NCI-H2227 treated with DMSO at 0.1 percent for 48 hours (cell line): Measurements from ENCODE around the gene FBXO47.

Source experiments
- DNase-seq: peaks from one replicate; lab custom pipeline; 2025; lab: John Stamatoyannopoulos, UW

The FBXO47 gene

DNA sequence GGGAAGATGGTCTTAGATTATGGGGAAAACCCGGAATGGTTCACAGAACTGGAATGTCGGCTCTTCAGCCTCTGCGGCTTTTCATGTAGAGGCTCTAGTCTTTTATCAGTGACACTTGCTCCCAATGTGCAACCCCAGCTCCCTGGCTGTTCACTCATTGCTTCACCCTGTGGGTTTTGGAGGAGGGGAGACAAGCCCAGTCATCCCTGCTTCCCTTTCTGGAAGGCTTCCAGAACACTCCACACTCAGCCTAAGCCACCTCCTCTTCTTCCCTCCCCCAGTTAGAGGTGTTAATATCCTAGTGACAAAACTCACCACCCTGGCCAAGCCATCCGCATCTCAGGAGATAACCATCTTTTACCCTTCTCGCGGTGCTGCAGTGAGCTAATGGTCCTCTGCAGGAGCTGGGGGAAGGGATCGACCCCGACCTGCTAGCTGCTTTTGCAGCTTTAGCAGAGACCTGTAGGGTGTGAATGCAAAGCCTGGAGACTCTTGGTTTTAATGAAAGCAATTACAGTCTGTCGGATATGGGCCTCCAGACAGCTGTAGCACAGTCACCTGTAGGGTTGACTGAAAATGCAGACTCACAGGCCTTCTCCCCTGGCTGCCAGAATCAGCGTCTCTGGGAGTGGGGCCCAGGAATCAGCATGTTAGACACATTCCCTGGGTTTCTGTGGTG lies 66.1 kb downstream of the FBXO47 start:
- peak; percentile 58 for DNase-seq

DNA sequence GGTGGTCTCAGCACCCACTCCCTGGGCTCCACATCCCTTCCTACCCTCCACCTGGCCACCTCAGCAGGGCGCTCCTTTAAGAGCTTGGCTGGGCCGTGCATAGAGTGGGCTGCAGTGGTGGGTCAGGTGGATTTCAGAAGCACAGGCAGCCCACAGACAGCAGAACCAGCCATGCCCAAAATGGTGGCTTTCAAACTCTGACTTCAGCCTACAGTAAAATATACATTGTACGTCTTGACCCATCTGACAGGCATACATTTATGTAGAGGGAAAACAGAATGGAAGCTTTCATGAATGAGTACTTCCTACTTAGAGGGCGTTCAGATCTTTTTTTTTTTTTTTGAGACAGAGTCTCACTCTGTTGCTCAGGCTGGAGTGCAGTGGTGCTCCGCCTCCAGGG lies 67.8 kb downstream of the FBXO47 start:
- no peak for DNase-seq

DNA sequence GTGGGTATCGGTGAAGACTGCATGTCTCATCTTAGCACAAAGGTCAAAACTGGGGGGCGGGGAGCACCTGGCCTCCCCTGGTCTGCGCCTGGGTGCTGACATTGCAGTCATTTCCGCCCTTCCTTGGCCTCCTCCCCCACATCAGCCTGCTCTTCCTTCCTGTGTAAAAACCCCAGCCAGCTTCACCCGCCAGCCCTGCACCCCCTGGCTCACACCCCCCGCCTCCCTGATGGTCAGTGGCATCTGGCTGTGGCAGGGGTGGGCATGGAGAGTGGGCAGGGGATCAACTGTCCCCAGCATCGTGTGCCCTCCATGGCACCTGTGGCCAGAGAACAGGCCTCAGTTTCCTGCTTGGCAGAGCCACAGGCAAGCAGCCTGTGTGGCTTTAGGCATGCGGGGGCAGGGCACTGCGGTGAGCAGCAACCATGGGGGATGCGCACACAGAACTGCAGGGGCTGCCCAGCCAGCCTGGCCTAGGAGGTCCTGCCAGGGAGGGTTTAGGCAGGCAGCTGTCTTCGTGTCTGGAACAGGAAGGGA lies 68.3 kb downstream of the FBXO47 start:
- DNase-seq = no peak

DNA sequence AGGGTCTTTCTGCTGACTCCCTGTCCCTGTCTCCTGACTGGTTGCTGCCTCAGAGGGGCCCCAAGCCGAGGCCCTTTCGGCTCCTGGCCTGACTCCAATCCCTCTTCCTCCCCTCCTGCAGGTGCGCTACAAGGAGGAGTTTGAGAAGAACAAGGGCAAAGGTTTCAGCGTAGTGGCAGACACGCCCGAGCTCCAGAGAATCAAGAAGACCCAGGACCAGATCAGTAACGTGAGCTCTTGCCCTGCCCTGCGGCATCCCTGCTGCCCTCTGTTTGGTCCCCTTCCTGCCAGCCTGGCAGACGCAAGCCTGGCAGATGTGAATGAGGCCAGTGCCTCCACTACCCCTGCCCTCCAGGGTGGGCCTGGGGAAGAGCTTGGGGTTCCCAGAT lies 68.9 kb downstream of the FBXO47 start:
- no peak for DNase-seq

DNA sequence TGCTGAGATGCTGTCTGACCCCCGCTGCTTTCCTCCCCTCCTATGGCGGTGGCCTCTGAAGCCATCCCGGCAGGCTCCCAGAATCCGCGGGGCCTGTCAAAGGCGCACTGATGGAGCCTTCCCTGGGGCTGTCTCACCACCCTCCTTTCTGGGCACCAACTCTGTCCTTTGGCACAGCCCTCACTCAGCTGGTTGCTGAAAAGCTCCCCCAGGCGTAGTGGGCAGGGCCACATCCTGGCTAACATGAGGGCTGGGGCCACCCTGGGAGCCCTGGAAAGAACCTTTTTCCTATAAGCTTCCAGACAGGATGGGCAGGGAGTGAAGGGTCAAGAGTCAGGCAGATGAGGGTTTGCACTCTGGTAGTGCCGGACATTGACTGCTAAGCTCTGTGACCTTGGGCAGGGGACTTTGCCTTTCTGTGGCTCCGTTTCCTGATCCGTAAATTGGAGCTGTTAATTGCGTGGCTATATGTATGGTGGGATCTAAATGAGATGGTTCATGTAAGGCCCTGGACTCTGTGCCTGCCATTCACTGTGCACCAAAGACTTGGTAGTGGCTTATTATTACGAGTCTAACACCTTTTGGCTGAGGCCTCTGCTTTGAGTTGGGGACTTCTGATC lies 69.4 kb downstream of the FBXO47 start:
- no peak for DNase-seq

DNA sequence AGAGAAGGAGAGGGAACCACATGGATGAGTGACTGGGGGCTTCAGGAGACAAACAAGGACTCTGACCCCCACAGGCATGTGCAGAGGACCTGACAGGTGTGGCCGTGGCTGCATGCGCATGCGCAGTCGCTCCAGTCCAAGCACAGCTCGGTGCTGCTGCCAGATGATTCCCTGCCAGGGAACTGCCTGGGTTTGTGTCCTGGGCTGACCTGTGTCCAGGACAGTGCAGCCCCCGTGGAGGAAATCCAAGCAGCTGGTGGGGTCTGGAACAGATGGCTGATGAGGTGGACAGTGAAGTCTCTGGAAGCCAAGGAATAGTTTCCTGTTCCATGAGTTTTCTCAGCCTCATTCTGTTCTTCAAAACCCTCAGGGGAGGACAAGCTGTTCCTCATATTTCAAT lies 70.0 kb downstream of the FBXO47 start:
- DNase-seq = no peak

DNA sequence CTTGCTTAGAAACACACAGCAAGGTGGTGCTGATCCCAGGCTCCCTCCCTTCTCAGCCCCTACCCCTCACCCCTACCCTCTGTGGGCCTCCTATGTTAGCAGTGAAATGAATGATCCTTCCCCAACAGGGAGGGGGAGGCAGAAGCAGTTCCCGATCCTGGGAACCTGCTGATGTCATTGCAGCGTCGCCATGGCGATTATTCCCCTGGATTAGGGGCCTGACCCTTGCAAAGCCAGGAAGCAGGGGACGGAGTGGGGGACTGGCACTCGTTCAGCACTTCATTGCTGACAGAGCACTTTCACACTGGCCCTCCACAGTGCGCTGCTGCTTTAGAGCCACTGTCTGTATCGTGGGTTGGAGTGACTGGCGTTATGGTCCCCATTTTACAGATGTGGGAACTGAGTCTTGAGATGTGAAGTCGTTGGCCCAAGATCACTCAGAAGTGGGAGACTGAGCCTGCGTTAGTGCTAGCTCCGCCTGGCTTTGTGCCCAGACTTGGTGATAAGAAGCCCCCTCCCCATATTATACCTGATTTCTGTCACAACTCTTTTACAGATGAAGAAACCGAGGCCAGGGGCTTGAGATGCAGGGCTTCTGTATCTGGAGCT lies 70.8 kb downstream of the FBXO47 start:
- no peak for DNase-seq

DNA sequence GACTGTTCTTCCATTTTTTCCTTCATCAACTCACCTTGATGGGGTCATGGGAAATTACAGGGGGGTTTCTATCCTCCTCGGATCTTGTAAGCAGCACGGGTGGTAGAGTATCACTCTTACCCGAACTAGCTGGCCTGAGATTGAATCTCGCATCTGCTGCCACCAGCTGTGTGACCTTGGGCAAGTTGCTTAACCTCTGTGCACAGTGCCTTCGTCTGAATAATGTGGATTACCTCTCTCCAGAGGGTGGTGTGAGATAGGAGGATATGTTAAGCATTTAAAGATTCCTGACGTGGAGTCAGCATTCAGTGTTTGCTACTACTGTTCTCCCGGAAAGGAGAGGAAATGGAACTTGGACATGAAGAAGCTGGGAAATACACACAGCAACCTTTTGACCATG lies 72.9 kb downstream of the FBXO47 start:
- DNase-seq = no peak

DNA sequence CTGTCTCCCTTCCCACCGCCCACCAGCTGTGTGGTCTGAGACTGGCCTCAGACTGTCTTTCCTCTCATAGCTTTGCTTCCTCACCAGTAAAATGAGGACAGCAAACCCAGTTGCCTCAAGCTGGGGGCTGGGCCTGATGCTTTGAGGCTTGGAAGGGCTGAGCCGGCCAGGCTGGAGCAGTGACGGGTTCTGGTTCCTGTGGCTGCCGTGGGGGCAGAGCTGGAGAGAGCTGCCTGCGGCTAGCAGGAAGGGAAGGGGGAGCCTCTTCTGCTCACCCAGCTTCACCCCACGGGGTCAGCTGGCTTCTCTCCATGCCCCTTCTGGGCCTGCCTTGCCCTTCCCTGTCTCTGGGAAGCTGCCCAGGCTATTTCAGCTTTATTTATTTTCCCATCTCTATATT lies 73.6 kb downstream of the FBXO47 start:
- no peak for DNase-seq

DNA sequence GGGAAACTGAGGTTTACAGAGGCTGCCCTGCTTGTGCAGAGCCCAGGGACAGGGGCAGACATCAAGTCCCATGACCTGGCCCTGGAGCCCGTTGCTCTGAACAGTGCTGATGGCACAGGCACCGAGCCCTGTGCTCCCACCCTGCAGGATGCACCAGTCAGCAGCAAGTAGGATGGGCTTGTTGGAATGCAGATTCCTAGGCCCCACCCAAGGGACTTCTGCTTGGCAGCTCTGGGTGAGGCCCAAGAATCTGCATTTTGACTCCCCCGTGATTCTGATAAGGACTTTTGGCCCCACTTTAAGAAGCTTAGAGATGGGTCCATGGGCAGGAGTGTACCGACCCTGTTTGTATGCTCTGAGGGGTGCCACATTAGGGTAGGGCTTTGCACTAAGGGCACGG lies 74.1 kb downstream of the FBXO47 start:
- no peak for DNase-seq

DNA sequence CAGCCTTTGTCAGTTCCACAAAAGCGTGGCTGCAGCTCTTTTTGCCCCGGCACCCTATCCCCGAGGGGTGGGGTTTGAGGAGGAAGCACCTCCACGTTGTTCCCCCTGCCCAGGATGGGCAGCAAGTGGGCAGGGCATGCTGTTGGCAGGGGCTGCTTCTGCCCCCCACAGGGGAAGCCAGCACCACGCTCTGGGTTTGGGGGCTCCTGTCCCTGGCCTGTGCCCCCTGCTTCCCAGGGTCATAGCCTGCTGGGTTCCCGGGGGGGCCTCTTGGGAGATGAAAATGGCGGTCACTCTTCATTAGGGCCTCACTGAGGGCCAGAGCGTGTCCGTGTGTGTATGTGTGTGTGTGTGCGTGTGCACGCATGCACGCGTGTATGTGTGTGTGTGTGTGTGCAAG lies 74.6 kb downstream of the FBXO47 start:
- no peak for DNase-seq

DNA sequence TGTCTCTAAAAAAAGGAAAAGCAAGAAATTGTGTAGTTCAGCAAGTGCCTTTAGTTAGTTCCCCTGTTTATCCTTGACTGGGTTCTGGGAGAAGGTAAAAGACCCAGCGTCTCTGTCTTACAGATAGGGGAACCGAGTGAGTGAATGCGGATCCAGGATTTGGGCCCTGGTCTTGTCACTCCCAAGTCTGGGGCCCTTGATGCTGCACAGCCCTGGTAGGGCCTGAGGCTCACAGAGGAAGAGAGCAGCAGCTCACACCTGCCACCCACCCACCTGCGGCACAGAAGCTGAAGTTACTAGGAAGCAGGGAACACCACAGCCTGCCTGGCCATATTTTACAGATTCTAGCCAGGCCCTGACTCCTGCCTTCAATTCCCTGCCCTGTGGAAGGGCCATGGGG lies 75.1 kb downstream of the FBXO47 start:
- no peak for DNase-seq

DNA sequence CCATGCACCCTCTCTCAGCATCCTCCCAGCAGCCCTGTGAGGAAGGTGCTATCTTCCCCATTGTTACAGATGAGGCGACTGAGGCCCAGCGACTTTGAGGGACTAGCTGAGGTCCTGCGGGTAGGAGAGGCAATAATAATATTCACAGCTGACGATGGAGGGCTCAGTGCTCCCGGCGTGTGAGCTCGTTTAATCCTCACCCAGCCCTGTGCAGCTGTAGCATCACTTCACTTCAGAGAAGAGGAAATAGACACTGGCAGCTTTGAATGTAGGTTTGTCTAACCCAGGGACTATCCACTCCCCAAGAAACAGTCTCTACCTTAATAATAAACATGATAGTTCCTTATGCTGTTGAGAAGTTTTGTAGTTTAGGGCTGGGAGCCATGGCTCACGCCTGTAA lies 75.8 kb downstream of the FBXO47 start:
- no peak for DNase-seq

DNA sequence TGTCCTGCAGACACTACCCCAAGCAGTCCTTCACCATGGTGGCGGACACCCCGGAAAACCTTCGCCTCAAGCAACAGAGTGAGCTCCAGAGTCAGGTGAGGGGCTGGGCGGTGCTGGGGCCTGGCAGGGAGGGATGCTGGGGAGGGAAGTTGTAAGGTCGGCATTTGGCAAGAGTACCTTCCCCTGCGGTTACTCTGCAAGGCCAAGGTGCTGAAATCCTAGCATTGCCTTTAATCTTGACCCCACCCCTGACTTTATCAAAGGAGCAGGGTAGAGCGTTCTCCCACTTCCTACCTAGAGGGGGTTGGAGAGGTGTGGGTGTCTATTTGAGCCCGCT lies 76.8 kb downstream of the FBXO47 start:
- no peak for DNase-seq

DNA sequence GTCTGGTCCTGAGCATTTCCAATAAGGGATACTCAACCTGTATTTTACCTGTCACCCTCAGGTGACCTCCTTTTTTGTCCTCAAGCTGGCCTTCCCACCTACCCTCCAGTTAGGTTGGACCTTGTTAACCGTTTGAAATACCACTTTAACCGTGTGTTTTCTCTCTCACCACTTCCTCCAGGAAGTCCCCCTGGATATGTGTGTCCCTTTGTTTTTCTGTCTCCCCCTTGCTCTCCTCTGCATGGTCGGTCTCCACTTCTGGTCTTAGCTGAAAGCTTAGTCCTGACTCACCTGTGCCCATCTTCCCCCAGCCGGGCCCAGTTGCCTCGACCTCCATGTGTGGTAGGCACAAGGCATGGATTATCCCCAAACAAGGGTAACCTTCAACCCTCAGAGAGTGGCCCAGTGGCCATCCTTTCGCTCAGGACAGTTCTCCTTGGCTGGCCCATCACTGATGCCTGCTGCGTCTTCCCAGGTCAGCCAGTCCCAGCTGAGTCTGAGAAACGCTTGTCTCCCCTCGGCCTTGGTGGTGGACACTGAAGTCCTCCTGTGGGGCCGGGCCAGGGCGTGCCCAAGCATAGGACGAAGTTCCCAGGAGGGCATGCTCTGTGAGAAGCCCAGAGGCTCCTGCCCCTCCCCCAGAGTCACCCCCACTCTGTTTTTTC lies 77.3 kb downstream of the FBXO47 start:
- DNase-seq = no peak

DNA sequence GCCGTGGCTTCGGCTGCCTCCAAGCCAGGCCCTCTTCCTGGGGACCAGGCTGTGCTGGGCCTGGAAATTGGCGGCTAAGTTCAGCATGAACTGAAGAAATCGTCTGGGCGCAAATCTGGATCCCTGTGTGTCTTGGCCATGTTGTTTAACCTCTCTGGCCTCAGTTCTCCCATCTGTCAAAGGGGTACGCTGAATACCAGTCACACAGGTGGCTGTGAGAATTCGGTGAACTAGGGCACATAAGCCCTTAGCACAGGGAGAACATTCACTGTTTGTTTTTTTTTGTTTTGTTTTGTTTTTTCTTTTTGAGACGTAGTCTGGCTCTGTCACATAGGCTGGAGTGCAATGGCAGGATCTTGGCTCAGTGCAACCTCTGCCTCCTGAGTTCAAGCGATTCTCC lies 78.4 kb downstream of the FBXO47 start:
- no peak for DNase-seq

DNA sequence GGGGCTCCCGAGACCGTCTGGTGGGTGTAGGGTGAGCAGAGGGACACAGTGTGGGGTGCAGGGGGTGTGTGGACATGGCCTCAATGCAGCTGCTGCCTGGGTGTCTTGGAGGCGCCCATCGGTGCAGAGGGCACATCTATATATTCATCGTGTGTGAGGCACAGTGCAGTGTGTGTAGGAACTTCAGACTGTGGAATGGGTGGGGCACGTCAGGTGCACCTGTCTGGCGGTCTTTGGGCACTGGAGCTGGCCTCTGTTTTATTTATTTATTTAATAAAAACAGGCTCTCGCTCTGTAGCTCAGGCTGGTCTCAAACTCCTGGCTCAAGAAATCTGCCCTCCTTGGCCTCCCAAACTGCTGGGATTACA lies 80.6 kb downstream of the FBXO47 start:
- no peak for DNase-seq
